ENCODE data around the gene CHD2. TPM values are rescaled to one million over a fixed set of nuclear protein-coding genes. Genes with fewer than 3 reads are reported as not detected.
A peak's percentile ranks its signal among the peaks of the same experiment; 100 is the strongest.

The CHD2 gene
- total RNA-seq, 1 donor from 2014 or later = 159 TPM

DNA sequence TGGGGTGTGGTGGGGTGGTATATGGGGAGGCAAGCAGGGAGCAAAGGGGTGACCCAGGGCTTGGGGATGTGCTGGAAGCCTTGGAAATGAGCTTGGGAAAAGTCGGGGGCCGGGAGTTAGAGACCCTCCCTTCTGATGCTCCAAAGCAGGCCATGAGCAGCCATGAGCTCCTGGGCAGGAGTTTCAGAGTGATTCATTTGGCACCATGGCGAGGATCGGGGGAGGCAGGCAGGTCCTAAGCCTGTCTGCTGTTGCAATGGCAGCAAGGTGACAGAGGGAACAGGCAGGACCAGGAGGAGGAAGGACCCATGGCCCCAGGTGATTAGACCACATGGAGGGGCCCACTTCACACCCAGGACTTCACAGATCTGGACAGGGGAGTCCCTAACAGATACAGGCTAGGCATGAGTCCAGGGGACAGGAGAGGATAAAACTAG lies 167.5 kb downstream of the CHD2 start:
- Mint-ChIP-seq H3K4me1 (ENCODE audit: low read depth) (peaks cover 32% of the 10 kb centered on the region), H3K9me3 (ENCODE audit: low read depth) (no peaks in the 10 kb centered on the region), H3K27me3 (peaks cover 17% of the 10 kb centered on the region), H3K4me3 (ENCODE audit: low read depth) (no peak overlapping the region), H3K36me3 (ENCODE audit: insufficient read depth) (peaks cover 3% of the 10 kb centered on the region), H3K27ac (no peak overlapping the region)
- TF ChIP-seq, protein P1, sequence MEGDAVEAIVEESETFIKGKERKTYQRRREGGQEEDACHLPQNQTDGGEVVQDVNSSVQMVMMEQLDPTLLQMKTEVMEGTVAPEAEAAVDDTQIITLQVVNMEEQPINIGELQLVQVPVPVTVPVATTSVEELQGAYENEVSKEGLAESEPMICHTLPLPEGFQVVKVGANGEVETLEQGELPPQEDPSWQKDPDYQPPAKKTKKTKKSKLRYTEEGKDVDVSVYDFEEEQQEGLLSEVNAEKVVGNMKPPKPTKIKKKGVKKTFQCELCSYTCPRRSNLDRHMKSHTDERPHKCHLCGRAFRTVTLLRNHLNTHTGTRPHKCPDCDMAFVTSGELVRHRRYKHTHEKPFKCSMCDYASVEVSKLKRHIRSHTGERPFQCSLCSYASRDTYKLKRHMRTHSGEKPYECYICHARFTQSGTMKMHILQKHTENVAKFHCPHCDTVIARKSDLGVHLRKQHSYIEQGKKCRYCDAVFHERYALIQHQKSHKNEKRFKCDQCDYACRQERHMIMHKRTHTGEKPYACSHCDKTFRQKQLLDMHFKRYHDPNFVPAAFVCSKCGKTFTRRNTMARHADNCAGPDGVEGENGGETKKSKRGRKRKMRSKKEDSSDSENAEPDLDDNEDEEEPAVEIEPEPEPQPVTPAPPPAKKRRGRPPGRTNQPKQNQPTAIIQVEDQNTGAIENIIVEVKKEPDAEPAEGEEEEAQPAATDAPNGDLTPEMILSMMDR (IDR thresholded peaks at IDR 0.05; ENCODE audit: unreplicated experiment) = no peak
- no peak for DNase-seq (ENCODE audit: low spot score, unreplicated experiment)

DNA sequence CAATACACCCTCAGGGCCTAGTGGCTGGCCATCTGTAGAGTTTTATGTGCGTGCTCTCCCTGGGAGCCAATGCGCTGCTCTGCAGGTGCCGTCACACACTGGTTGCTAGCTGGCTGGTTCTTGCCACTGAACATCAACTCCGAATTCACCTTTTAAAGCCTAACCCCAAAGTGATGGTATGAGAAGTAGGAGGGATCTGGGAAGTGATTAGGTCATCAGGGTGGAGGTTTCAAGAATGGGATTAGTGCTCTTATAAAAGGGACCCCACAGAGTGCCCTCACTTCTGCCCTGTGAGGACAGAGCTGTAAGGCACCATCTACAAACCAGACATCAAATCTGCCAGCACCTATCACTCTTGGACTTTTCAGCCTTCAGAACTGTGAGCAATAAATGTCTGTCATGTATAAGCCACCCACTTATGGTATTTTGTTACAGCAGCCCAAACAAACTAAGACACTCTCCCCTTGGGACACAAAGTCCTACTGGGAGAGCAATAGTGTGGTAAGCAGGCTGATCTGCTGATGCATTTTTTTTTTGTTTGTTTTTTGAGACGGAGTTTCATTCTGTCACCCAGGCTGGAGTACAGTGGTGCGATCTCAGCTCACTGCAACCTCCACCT lies 168.6 kb downstream of the CHD2 start:
- TF ChIP-seq, protein P1 (IDR thresholded peaks at IDR 0.05; ENCODE audit: unreplicated experiment) = no peak
- peak overlapping the region; percentile 43 for H3K27ac Mint-ChIP-seq
- no peaks in the 10 kb centered on the region for H3K9me3 Mint-ChIP-seq (ENCODE audit: low read depth)
- H3K27me3 Mint-ChIP-seq = peaks cover 21% of the 10 kb centered on the region
- peaks cover 3% of the 10 kb centered on the region for H3K36me3 Mint-ChIP-seq (ENCODE audit: insufficient read depth)
- DNase-seq (ENCODE audit: low spot score, unreplicated experiment) = no peak
- H3K4me1 Mint-ChIP-seq (ENCODE audit: low read depth) = peaks cover 26% of the 10 kb centered on the region
- H3K4me3 Mint-ChIP-seq (ENCODE audit: low read depth) = no peak overlapping the region

DNA sequence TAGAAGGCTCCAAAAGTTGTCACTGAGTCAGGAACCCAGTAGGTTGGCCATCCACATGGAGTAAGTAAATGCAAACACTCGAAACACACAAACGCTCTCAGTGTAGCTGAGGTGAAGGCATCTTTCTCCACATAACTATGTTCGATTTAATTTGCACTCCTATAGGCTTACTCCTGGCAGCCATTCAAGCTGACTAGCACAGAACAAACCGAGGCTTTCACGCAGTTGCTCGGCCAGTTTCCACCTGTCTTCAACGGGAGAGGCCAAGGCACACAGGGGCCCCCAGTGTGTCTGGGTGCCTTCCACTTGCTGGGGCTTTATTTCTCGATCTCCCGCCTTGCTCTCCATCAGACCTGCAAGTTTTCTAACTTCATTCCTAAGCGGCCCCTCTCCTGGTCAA lies 170.0 kb downstream of the CHD2 start:
- Mint-ChIP-seq H3K27ac (no peak overlapping the region), H3K27me3 (peaks cover 35% of the 10 kb centered on the region), H3K4me1 (ENCODE audit: low read depth) (peaks cover 17% of the 10 kb centered on the region), H3K36me3 (ENCODE audit: insufficient read depth) (peaks cover 3% of the 10 kb centered on the region), H3K4me3 (ENCODE audit: low read depth) (peak overlapping the region; percentile 38), H3K9me3 (ENCODE audit: low read depth) (no peaks in the 10 kb centered on the region)
- no peak for DNase-seq (ENCODE audit: low spot score, unreplicated experiment)
- TF ChIP-seq, protein P1 (IDR thresholded peaks at IDR 0.05; ENCODE audit: unreplicated experiment) = no peak

DNA sequence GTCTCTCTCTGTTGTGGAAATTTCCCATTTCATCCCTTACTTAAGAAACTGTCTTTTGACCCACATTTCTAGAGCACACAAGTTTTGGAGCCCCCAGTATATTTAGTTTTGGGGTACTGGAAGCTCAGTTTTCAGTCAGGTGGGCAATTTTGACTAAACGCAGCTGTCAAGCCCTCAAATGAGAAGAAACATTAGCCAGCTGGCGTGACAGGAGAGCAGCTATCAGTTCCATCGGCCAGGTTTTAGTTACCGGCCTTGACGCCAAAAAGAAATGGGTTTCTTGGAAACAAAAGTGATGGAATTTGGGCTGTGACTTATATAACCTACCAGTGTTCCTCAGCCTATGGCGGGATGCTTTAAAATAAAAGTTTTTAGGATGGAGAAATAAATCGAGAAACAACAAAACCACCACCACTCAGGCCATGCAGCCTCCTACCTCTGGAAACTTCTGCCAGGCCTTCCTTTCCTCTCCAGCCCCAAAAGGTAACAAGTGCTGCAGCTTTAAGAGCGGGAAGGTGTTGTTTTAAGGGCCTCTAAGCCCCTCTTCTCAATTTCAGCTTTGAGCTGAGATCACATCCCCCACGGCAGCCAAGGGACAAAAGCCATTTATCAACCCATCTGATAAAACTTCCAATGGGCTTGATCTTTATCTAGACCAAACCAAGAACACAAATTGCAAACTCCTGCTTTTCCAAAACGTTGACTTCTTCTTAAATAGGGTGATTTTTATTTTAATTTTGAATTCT lies 170.6 kb downstream of the CHD2 start:
- Mint-ChIP-seq H3K4me3 (ENCODE audit: low read depth) (peak overlapping the region; percentile 98), H3K9me3 (ENCODE audit: low read depth) (no peaks in the 10 kb centered on the region), H3K27me3 (peaks cover 40% of the 10 kb centered on the region), H3K27ac (no peak overlapping the region), H3K4me1 (ENCODE audit: low read depth) (peaks cover 17% of the 10 kb centered on the region), H3K36me3 (ENCODE audit: insufficient read depth) (peaks cover 3% of the 10 kb centered on the region)
- no peak for DNase-seq (ENCODE audit: low spot score, unreplicated experiment)
- TF ChIP-seq, protein P1 (IDR thresholded peaks at IDR 0.05; ENCODE audit: unreplicated experiment) = no peak

DNA sequence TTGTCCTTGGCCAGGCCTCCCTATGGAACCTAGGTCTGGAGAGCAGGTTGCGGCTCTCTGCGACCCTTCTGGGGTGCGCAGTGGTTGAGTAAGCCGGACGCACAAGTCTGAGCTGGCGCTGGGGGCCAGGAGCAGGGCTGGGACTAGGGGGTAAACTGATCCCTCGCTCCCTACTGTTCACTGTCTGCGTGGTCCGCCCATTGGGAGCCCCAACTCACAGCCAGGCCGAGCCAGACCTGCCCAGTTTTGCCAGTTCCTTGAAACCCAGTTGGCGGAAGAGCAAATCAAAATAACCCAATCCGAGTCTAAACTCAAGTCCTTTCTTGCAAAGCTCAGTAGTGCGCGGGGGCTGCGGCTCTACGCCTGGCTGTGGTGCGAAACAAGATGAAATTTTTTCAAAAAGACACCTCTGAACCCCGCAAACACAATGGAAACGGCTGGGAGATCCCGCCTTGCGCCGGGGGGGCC lies 171.4 kb downstream of the CHD2 start:
- Mint-ChIP-seq H3K27me3 (peaks cover 48% of the 10 kb centered on the region), H3K36me3 (ENCODE audit: insufficient read depth) (peaks cover 2% of the 10 kb centered on the region), H3K27ac (peak overlapping the region; percentile 93), H3K4me1 (ENCODE audit: low read depth) (peaks cover 17% of the 10 kb centered on the region), H3K4me3 (ENCODE audit: low read depth) (peak overlapping the region; percentile 98), H3K9me3 (ENCODE audit: low read depth) (no peaks in the 10 kb centered on the region)
- DNase-seq (ENCODE audit: low spot score, unreplicated experiment) = no peak
- TF ChIP-seq, protein P1 (IDR thresholded peaks at IDR 0.05; ENCODE audit: unreplicated experiment) = no peak
